HFFc6 (cell line): Measurements from ENCODE around the gene SETD2. TPM values are rescaled to one million over a fixed set of nuclear protein-coding genes. Genes with fewer than 3 reads are reported as not detected.
"Not testable (repeated sequence)": the region's sequence is repeated elsewhere in the genome, so short reads cannot be mapped to it uniquely, and the experiment has no call there.

Experiments
- DNase-seq: peaks from one replicate; pipeline ENCODE4 v3.0.0-alpha.2; 2018
- H3K27ac Mint-ChIP-seq: 2 replicates; pipeline ENCODE4 v1.8.0; 2020; ENCODE audit warnings: mild to moderate bottlenecking, mixed read lengths
- H3K27me3 Mint-ChIP-seq: 2 replicates; pipeline ENCODE4 v1.8.0; 2021; ENCODE audit warnings: mild to moderate bottlenecking, moderate library complexity, mixed read lengths; ENCODE audit not compliant: insufficient read depth
- H3K36me3 Mint-ChIP-seq: 2 replicates; pipeline ENCODE4 v1.8.0; 2021; ENCODE audit warnings: low read depth, mixed read lengths
- H3K4me1 Mint-ChIP-seq: 2 replicates; pipeline ENCODE4 v1.8.0; 2020; ENCODE audit warnings: low read depth, mixed read lengths
- H3K4me3 Mint-ChIP-seq: 2 replicates; pipeline ENCODE4 v1.8.0; 2020; ENCODE audit warnings: mild to moderate bottlenecking, moderate library complexity, mixed read lengths
- H3K9me3 Mint-ChIP-seq: 2 replicates; pipeline ENCODE4 v1.8.0; 2020; ENCODE audit warnings: mild to moderate bottlenecking, mixed read lengths
- total RNA-seq, 6 experiments: library from RNA; stranded (reverse); fragmentation: NEBNext Ultra II Directional; extraction: Animal tissue kit (Norgen Biotek cat#: 25700); gene quantifications; 2 replicates in 1 of 6; 3 replicates in 5 of 6; pipeline ENCODE4 v1.2.3, GENCODE V29; 2021
- TF ChIP-seq, protein P1 (sequence below): fragments of 200-600 bp; sonication (generic); IDR thresholded peaks from 2 replicates; pipeline ENCODE4 v1.5.0; 2021; ENCODE audit warnings: antibody characterized with exemption, mild to moderate bottlenecking

The SETD2 gene
- total RNA-seq, 6 experiments from 2014 or later: 26.7 to 33.7 (median 30.8) TPM

DNA sequence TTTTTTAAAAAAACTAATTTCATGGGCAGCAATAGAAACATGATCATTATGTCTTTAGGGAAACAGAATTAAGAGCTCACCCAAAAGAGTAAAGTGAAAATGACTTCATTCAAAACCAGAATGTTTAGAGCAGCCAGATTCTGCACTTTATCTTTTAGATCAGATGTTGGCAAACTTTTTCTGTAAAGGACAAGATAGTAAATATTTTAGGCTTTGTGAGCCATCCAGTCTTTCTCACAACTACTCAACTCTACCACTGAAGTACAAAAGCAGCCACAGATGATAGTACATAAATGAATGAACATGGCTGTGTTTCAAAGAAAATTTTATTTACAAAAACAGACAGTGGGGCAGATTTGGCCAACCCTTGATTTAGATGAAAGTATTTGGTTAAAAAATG is 84.5 kb downstream of the SETD2 start:
- Mint-ChIP-seq H3K4me3 (no peak overlapping the region), H3K9me3 (no peaks in the 10 kb centered on the region), H3K36me3 (peaks cover 57% of the 10 kb centered on the region), H3K27me3 (no peaks in the 10 kb centered on the region), H3K27ac (no peak overlapping the region), H3K4me1 (peaks cover 42% of the 10 kb centered on the region)
- no peak for DNase-seq
- TF ChIP-seq, protein P1, sequence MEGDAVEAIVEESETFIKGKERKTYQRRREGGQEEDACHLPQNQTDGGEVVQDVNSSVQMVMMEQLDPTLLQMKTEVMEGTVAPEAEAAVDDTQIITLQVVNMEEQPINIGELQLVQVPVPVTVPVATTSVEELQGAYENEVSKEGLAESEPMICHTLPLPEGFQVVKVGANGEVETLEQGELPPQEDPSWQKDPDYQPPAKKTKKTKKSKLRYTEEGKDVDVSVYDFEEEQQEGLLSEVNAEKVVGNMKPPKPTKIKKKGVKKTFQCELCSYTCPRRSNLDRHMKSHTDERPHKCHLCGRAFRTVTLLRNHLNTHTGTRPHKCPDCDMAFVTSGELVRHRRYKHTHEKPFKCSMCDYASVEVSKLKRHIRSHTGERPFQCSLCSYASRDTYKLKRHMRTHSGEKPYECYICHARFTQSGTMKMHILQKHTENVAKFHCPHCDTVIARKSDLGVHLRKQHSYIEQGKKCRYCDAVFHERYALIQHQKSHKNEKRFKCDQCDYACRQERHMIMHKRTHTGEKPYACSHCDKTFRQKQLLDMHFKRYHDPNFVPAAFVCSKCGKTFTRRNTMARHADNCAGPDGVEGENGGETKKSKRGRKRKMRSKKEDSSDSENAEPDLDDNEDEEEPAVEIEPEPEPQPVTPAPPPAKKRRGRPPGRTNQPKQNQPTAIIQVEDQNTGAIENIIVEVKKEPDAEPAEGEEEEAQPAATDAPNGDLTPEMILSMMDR: no peak

GRCh38 chr3:47073685-47074084 is 90.2 kb downstream of the SETD2 start:
- H3K27me3 Mint-ChIP-seq: no peaks in the 10 kb centered on the region
- H3K4me3 Mint-ChIP-seq: no peak overlapping the region
- DNase-seq: no peak
- TF ChIP-seq, protein P1: no peak
- H3K4me1 Mint-ChIP-seq: peaks cover 4% of the 10 kb centered on the region; the same call in 1 of the 2 replicates
- H3K36me3 Mint-ChIP-seq: peaks cover 17% of the 10 kb centered on the region
- H3K27ac Mint-ChIP-seq: no peak overlapping the region
- H3K9me3 Mint-ChIP-seq: no peaks in the 10 kb centered on the region

GRCh38 chr3:47070770-47071169 is 93.1 kb downstream of the SETD2 start:
- Mint-ChIP-seq H3K4me1 (peaks cover 1% of the 10 kb centered on the region; the same call in 1 of the 2 replicates), H3K4me3 (no peak overlapping the region), H3K36me3 (peaks cover 19% of the 10 kb centered on the region), H3K27me3 (no peaks in the 10 kb centered on the region), H3K27ac (no peak overlapping the region), H3K9me3 (no peaks in the 10 kb centered on the region)
- TF ChIP-seq, protein P1: no peak
- DNase-seq: no peak

DNA sequence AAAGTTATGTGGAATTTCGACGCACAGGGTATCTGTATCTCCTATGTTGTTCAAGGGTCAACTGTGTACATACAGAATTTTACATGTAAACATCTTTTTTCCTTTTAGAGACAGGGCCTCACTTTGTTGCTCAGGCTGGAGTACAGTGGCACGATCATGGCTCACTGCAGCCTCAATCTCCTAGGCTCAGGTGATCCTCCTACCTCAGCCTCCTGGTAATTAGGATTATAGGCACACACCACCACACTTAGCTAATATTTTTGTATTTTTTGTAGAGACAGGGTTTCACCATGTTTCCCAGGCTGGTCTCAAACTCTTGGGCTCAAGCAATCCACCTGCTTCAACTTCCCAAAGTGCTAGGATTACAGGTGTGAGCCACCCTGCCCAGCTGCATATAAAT is 97.7 kb downstream of the SETD2 start:
- DNase-seq, H3K4me3 Mint-ChIP-seq, H3K9me3 Mint-ChIP-seq, H3K4me1 Mint-ChIP-seq, H3K27me3 Mint-ChIP-seq, H3K27ac Mint-ChIP-seq: not testable (repeated sequence)
- peaks cover 44% of the 10 kb centered on the region for H3K36me3 Mint-ChIP-seq

GRCh38 chr3:47065681-47066080 is 98.2 kb downstream of the SETD2 start:
- Mint-ChIP-seq H3K4me3 (no peak overlapping the region), H3K36me3 (peaks cover 48% of the 10 kb centered on the region), H3K4me1 (no peaks in the 10 kb centered on the region), H3K27me3 (no peaks in the 10 kb centered on the region), H3K9me3 (no peaks in the 10 kb centered on the region), H3K27ac (no peak overlapping the region)
- DNase-seq: no peak
- TF ChIP-seq, protein P1: no peak

GRCh38 chr3:47065058-47065457 is 98.9 kb downstream of the SETD2 start:
- H3K36me3 Mint-ChIP-seq: peaks cover 48% of the 10 kb centered on the region
- H3K27ac Mint-ChIP-seq: no peak overlapping the region
- TF ChIP-seq, protein P1: no peak
- no peaks in the 10 kb centered on the region for H3K27me3 Mint-ChIP-seq
- no peaks in the 10 kb centered on the region for H3K9me3 Mint-ChIP-seq
- no peaks in the 10 kb centered on the region for H3K4me1 Mint-ChIP-seq
- no peak for DNase-seq
- no peak overlapping the region for H3K4me3 Mint-ChIP-seq
